Liver (tissue), 9 donors: ENCODE data around the gene AIP. TPM values are rescaled to one million over a fixed set of nuclear protein-coding genes. Genes with fewer than 3 reads are reported as not detected.

Source experiments
- DNase-seq: peaks from one replicate; pipeline ENCODE4 v3.0.0-alpha.2; 2017; ENCODE audit warnings: low spot score
- H3K27ac ChIP-seq, 2 donors: one replicate each; pipeline ENCODE4 v1.7.0; 2013; ENCODE audit warnings: inconsistent platforms in 2 of 2, low read length in 2 of 2, control low read depth in 1 of 2, low read depth in 1 of 2, mild to moderate bottlenecking in 1 of 2
- H3K27me3 ChIP-seq, 4 donors: one replicate each; pipeline versions ENCODE4 v1.6.1 to v1.7.0; 2013; ENCODE audit warnings: low read length in 3 of 4, inconsistent platforms in 1 of 4, mild to moderate bottlenecking in 1 of 4, moderate library complexity in 1 of 4; ENCODE audit not compliant: control insufficient read depth in 4 of 4, insufficient read depth in 4 of 4
- H3K36me3 ChIP-seq, 4 donors: one replicate each; pipeline versions ENCODE4 v1.6.1 to v1.7.0; 2013; ENCODE audit warnings: low read length in 3 of 4, mild to moderate bottlenecking in 3 of 4, low read depth in 1 of 4, moderate library complexity in 1 of 4; ENCODE audit not compliant: control insufficient read depth in 4 of 4, insufficient read depth in 3 of 4
- H3K4me1 ChIP-seq, 4 donors: one replicate each; pipeline versions ENCODE4 v1.6.1 to v1.7.0; 2013; ENCODE audit warnings: low read length in 3 of 4, mild to moderate bottlenecking in 3 of 4, moderate library complexity in 1 of 4; ENCODE audit not compliant: control insufficient read depth in 4 of 4, insufficient read depth in 4 of 4
- H3K4me3 ChIP-seq, 3 donors: one replicate each; pipeline versions ENCODE4 v1.6.1 to v1.7.0; 2013; ENCODE audit warnings: low read length in 3 of 3, control low read depth in 1 of 3, low read depth in 1 of 3, mild to moderate bottlenecking in 1 of 3
- H3K9ac ChIP-seq, 2 donors: one replicate each; pipeline ENCODE4 v1.7.0; 2013; ENCODE audit warnings: low read length in 2 of 2, mild to moderate bottlenecking in 2 of 2, moderate library complexity in 2 of 2, control low read depth in 1 of 2, low read depth in 1 of 2
- H3K9me3 ChIP-seq, 4 donors: one replicate each; pipeline versions ENCODE4 v1.6.1 to v1.7.0; 2013; ENCODE audit warnings: low read length in 3 of 4; ENCODE audit not compliant: control insufficient read depth in 4 of 4
- ATF3 ChIP-seq: IDR thresholded peaks from 2 replicates; pipeline ENCODE4 v1.6.1; 2016; ENCODE audit warnings: antibody characterized with exemption
- CTCF ChIP-seq: fragments of 150-350 bp; IDR thresholded peaks from 2 replicates; pipeline ENCODE4 v1.5.1; 2017; ENCODE audit warnings: improper control_type of control experiment, low read depth, low read length; ENCODE audit not compliant: missing input control
- EGR1 ChIP-seq, 2 donors: IDR thresholded peaks; 2 replicates each; pipeline ENCODE4 v1.6.1; 2016 to 2018; ENCODE audit warnings: antibody characterized with exemption in 2 of 2, low read depth in 2 of 2
- FOXA1 ChIP-seq: IDR thresholded peaks from 2 replicates; pipeline ENCODE4 v1.6.1; 2016; ENCODE audit warnings: antibody characterized with exemption
- FOXA2 ChIP-seq: IDR thresholded peaks from 2 replicates; pipeline ENCODE4 v1.6.1; 2016; ENCODE audit warnings: antibody characterized with exemption
- GABPA ChIP-seq, 2 donors: IDR thresholded peaks in 1 of 2; conservative IDR thresholded peaks in 1 of 2; 2 replicates each; pipeline ENCODE4 v1.6.1; 2016; ENCODE audit warnings: antibody characterized with exemption in 2 of 2, mild to moderate bottlenecking in 1 of 2, moderate library complexity in 1 of 2
- HNF4A ChIP-seq, 2 donors: conservative IDR thresholded peaks; 2 replicates each; pipeline ENCODE4 v1.6.1; 2016; ENCODE audit warnings: antibody characterized with exemption in 2 of 2, mild to moderate bottlenecking in 2 of 2
- HNF4G ChIP-seq: IDR thresholded peaks from 2 replicates; pipeline ENCODE4 v1.6.1; 2016; ENCODE audit warnings: antibody characterized with exemption
- JUND ChIP-seq, 2 donors: IDR thresholded peaks; 2 replicates each; pipeline ENCODE4 v1.6.1; 2016; ENCODE audit warnings: antibody characterized with exemption in 2 of 2
- RAD21 ChIP-seq, 2 donors: IDR thresholded peaks; 2 replicates each; pipeline ENCODE4 v1.6.1; 2016; ENCODE audit warnings: antibody characterized with exemption in 2 of 2, mild to moderate bottlenecking in 2 of 2
- RXRA ChIP-seq, 2 donors: IDR thresholded peaks; 2 replicates each; pipeline ENCODE4 v1.6.1; 2017 to 2018; ENCODE audit warnings: antibody characterized with exemption in 2 of 2, mild to moderate bottlenecking in 1 of 2
- SP1 ChIP-seq: IDR thresholded peaks from 2 replicates; pipeline ENCODE4 v1.6.1; 2018; ENCODE audit warnings: antibody characterized with exemption, mild to moderate bottlenecking
- TAF1 ChIP-seq: conservative IDR thresholded peaks from 2 replicates; pipeline ENCODE4 v1.6.1; 2016; ENCODE audit warnings: antibody characterized with exemption, mild to moderate bottlenecking
- YY1 ChIP-seq: IDR thresholded peaks from 2 replicates; pipeline ENCODE4 v1.6.1; 2016; ENCODE audit warnings: antibody characterized with exemption, mild to moderate bottlenecking
- ZBTB33 ChIP-seq: IDR thresholded peaks from 2 replicates; pipeline ENCODE4 v1.6.1; 2016; ENCODE audit warnings: antibody characterized with exemption
- WGBS: extraction: QIAGEN DNeasy Blood & Tissue Kit; methylation state at CpG from one replicate; pipeline ENCODE4 v1.1.7; 2013; 5-methylcytosine and 5-hydroxymethylcytosine counted together
- polyA plus RNA-seq, 2 donors: library from polyadenylated mRNA; stranded (reverse) in 1 of 2; unstranded in 1 of 2; fragments of 200-250 nt in 1 of 2; fragments of >200 nt in 1 of 2; fragmentation: Nextera tagmentation in 1 of 2; extraction: Ambion mirVana in 1 of 2; gene quantifications; one replicate each; pipeline versions ENCODE4 v1.2.1 to v1.2.3, GENCODE V29; 2013 to 2015
- total RNA-seq, 2 donors: library from RNA; depleted of rRNA; stranded (reverse); fragments of >200 nt; gene quantifications; one replicate each; pipeline ENCODE4 v1.2.3, GENCODE V29; 2014
- TF ChIP-seq, protein P1 (sequence below): IDR thresholded peaks from 2 replicates; pipeline ENCODE4 v1.6.1; 2016; ENCODE audit warnings: antibody characterized with exemption, mild to moderate bottlenecking
- TF ChIP-seq, protein P2 (sequence below): IDR thresholded peaks from 2 replicates; pipeline ENCODE4 v1.6.1; 2016; ENCODE audit warnings: antibody characterized with exemption
- donor health status: healthy.
- donor health status: healthy.
- donor health status: healthy.
- donor health status: healthy.
- donor health status: healthy.

AIP gene
- total and polyA plus RNA-seq, 4 donors, result 17.6 to 28.2 (median 23.1) TPM

DNA sequence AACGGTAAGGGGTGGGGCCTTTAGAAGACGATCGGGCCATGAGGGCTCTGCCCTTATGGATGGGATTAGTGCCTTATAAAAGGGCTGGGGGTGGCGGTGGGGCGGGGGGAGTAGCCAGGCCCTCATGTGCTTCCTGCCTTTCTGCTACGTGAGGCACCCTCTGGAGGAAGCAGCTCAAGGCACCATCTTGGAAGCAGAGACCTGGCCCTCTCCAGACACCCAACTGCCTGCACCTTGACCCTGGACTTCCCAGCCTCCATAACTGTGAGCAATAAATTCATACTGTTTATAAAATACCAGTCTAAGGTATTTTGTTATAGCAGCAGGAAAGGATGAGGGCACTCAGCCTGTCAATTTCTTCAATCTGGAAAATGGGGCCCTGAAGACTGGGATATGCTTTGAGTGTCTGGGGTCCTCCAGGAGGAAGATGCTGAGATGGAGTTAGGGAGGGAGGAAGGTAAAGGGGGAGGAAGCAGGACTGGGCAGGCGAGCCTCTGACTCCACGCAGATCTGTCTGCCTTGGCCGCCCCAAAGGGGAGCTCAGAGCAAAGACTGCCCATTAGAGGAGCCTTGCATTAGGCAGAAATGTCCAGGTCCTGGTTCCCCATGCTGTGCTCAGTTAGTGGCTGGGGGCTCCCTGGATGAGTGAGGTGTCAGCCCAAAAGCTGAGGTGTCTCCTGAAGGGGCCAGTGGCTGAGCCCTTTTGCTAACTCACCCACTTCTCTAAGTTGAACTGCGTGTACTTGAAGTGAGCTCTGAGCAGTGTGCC, 35.1 kb downstream of the AIP start:
- no peak overlapping the region for H3K4me3 ChIP-seq
- no peaks in the 10 kb centered on the region for H3K27me3 ChIP-seq
- H3K36me3 ChIP-seq, result no peaks in the 10 kb centered on the region
- TF ChIP-seq SP1, result no peak
- no peak for TF ChIP-seq GABPA (IDR thresholded peaks at IDR 0.05 in 1 of 2, conservative IDR thresholded peaks at IDR 0.05 in 1 of 2)
- no peak for TF ChIP-seq JUND (IDR thresholded peaks at IDR 0.05)
- no peak for TF ChIP-seq RXRA (IDR thresholded peaks at IDR 0.05)
- TF ChIP-seq FOXA1, result no peak
- no peak for TF ChIP-seq ZBTB33
- TF ChIP-seq EGR1 (IDR thresholded peaks at IDR 0.05; ENCODE audit: low read depth in 2 of 2), result no peak
- TF ChIP-seq RAD21 (IDR thresholded peaks at IDR 0.05), result no peak
- TF ChIP-seq CTCF, result no peak
- TF ChIP-seq TAF1, result no peak
- TF ChIP-seq HNF4A (conservative IDR thresholded peaks at IDR 0.05), result no peak
- TF ChIP-seq, protein P1, sequence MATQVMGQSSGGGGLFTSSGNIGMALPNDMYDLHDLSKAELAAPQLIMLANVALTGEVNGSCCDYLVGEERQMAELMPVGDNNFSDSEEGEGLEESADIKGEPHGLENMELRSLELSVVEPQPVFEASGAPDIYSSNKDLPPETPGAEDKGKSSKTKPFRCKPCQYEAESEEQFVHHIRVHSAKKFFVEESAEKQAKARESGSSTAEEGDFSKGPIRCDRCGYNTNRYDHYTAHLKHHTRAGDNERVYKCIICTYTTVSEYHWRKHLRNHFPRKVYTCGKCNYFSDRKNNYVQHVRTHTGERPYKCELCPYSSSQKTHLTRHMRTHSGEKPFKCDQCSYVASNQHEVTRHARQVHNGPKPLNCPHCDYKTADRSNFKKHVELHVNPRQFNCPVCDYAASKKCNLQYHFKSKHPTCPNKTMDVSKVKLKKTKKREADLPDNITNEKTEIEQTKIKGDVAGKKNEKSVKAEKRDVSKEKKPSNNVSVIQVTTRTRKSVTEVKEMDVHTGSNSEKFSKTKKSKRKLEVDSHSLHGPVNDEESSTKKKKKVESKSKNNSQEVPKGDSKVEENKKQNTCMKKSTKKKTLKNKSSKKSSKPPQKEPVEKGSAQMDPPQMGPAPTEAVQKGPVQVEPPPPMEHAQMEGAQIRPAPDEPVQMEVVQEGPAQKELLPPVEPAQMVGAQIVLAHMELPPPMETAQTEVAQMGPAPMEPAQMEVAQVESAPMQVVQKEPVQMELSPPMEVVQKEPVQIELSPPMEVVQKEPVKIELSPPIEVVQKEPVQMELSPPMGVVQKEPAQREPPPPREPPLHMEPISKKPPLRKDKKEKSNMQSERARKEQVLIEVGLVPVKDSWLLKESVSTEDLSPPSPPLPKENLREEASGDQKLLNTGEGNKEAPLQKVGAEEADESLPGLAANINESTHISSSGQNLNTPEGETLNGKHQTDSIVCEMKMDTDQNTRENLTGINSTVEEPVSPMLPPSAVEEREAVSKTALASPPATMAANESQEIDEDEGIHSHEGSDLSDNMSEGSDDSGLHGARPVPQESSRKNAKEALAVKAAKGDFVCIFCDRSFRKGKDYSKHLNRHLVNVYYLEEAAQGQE, result no peak
- TF ChIP-seq, protein P2, sequence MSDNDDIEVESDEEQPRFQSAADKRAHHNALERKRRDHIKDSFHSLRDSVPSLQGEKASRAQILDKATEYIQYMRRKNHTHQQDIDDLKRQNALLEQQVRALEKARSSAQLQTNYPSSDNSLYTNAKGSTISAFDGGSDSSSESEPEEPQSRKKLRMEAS, result no peak
- no peak for TF ChIP-seq ATF3
- TF ChIP-seq YY1, result no peak
- no peak for TF ChIP-seq FOXA2
- TF ChIP-seq HNF4G, result no peak
- 92% methylated on average over 10 of the region's 10 CpGs for WGBS
- no peak for DNase-seq
- H3K4me1 ChIP-seq, result no peaks in the 10 kb centered on the region
- H3K9ac ChIP-seq, result no peak overlapping the region
- no peak overlapping the region for H3K27ac ChIP-seq
- no peaks in the 10 kb centered on the region for H3K9me3 ChIP-seq
